Astrocyte (in vitro differentiated cells and primary cell): Measurements from ENCODE around the gene ZNF667.

ENCODE experiments used
- CTCF ChIP-seq: IDR thresholded peaks from 2 replicates; pipeline ENCODE4 v1.5.1; 2011; ENCODE audit warnings: low read depth, mild to moderate bottlenecking, inconsistent platforms, low read length, moderate library complexity; ENCODE audit not compliant: insufficient read depth
- EZH2 ChIP-seq: IDR thresholded peaks from 2 replicates; pipeline ENCODE4 v1.6.1; 2012; ENCODE audit warnings: mild to moderate bottlenecking, low read length, inconsistent platforms; ENCODE audit not compliant: insufficient read depth

GRCh38 chr19:56525214-56525860 is 48.2 kb upstream of the ZNF667 start:
- TF ChIP-seq EZH2: no peak
- no peak for TF ChIP-seq CTCF
